NOMO-1 treated with DMSO at 0.1 percent for 48 hours (cell line): Measurements from ENCODE around the gene APBB1IP.
"Not testable (repeated sequence)": the region's sequence is repeated elsewhere in the genome, so short reads cannot be mapped to it uniquely, and the experiment has no call there.

Experiments used
- DNase-seq: peaks from one replicate; lab custom pipeline; 2025; ENCODE audit not compliant: unreplicated experiment; lab: John Stamatoyannopoulos, UW

APBB1IP gene

GRCh38 chr10:26437637-26438461 lies at the start of gene APBB1IP:
APBB1IP (plus strand) TSS chr10:26438341; CDS start chr10:26492327, 53,986 bp downstream.
- peak; percentile 99 for DNase-seq

- no peak for DNase-seq
Observed at GRCh38 chr10:26389533-26389932, 48.6 kb upstream of the APBB1IP start.

- peak; percentile 71 for DNase-seq
Observed at GRCh38 chr10:26391701-26392695, 46.1 kb upstream of the APBB1IP start.

- not testable (repeated sequence) for DNase-seq
Observed at GRCh38 chr10:26398353-26398752, 39.8 kb upstream of the APBB1IP start.

GRCh38 chr10:26407406-26407969 lies 30.7 kb upstream of the APBB1IP start:
- peak; percentile 21 for DNase-seq

GRCh38 chr10:26408858-26409494 lies 29.2 kb upstream of the APBB1IP start:
- peak; percentile 54 for DNase-seq

GRCh38 chr10:26410356-26410755 lies 27.8 kb upstream of the APBB1IP start:
- DNase-seq = no peak

GRCh38 chr10:26412932-26413331 lies 25.2 kb upstream of the APBB1IP start:
- DNase-seq = no peak

- no peak for DNase-seq
Observed at GRCh38 chr10:26413375-26413774, 24.8 kb upstream of the APBB1IP start.

GRCh38 chr10:26417136-26417535 lies 21.0 kb upstream of the APBB1IP start:
- no peak for DNase-seq

GRCh38 chr10:26422977-26423376 lies 15.2 kb upstream of the APBB1IP start:
- DNase-seq = no peak

GRCh38 chr10:26423722-26424121 lies 14.4 kb upstream of the APBB1IP start:
- DNase-seq = peak; percentile 73

- peak; percentile 95 for DNase-seq
Observed at GRCh38 chr10:26430641-26431163, 7.4 kb upstream of the APBB1IP start.

- peak; percentile 49 for DNase-seq
Observed at GRCh38 chr10:26432938-26433337, 5.2 kb upstream of the APBB1IP start.

GRCh38 chr10:26435852-26436251 lies 2.3 kb upstream of the APBB1IP start:
- no peak for DNase-seq

- no peak for DNase-seq
Observed at GRCh38 chr10:26436848-26437247, 1.3 kb upstream of the APBB1IP start.

GRCh38 chr10:26438534-26439341 lies 597 bp downstream of the APBB1IP start:
- peak; percentile 37 for DNase-seq

- DNase-seq = peak; percentile 32
Observed at GRCh38 chr10:26439406-26440087, 1.4 kb downstream of the APBB1IP start.

- DNase-seq = no peak
Observed at GRCh38 chr10:26440088-26440470, 1.9 kb downstream of the APBB1IP start.
